Glutamatergic neuron (in vitro differentiated cells): ENCODE measurements around the gene CPE. TPM values are rescaled to one million over a fixed set of nuclear protein-coding genes. Genes with fewer than 3 reads are reported as not detected.

ENCODE experiments used
- DNase-seq: peaks from one replicate; pipeline ENCODE4 v3.0.0; 2022
- H3K27ac Mint-ChIP-seq: one replicate; pipeline ENCODE4 v1.8.0; 2020; ENCODE audit warnings: mild to moderate bottlenecking, mixed read lengths, inconsistent platforms; ENCODE audit not compliant: unreplicated experiment
- H3K27me3 Mint-ChIP-seq: one replicate; pipeline ENCODE4 v1.8.0; 2020; ENCODE audit warnings: mild to moderate bottlenecking, moderate library complexity, mixed read lengths, inconsistent platforms; ENCODE audit not compliant: unreplicated experiment
- H3K36me3 Mint-ChIP-seq: one replicate; pipeline ENCODE4 v1.8.0; 2020; ENCODE audit warnings: mild to moderate bottlenecking, mixed read lengths, inconsistent platforms; ENCODE audit not compliant: unreplicated experiment
- H3K4me1 Mint-ChIP-seq: one replicate; pipeline ENCODE4 v1.8.0; 2020; ENCODE audit warnings: mild to moderate bottlenecking, low read depth, mixed read lengths, inconsistent platforms; ENCODE audit not compliant: unreplicated experiment
- H3K4me3 Mint-ChIP-seq: one replicate; pipeline ENCODE4 v1.8.0; 2020; ENCODE audit warnings: mild to moderate bottlenecking, mixed read lengths, inconsistent platforms; ENCODE audit not compliant: unreplicated experiment
- H3K9me3 Mint-ChIP-seq: one replicate; pipeline ENCODE4 v1.8.0; 2020; ENCODE audit warnings: mild to moderate bottlenecking, moderate library complexity, mixed read lengths, inconsistent platforms; ENCODE audit not compliant: unreplicated experiment
- CTCF ChIP-seq: fragments of 200-600 bp; sonication (generic); IDR thresholded peaks from one replicate; pipeline ENCODE4 v1.5.0; 2021; ENCODE audit not compliant: partially characterized antibody, unreplicated experiment
- total RNA-seq: library from RNA; stranded (reverse); fragmentation: NEBNext Ultra II Directional; extraction: Animal tissue kit (Norgen Biotek cat#: 25700); gene quantifications from one replicate; pipeline ENCODE4 v1.2.1, GENCODE V29; 2021; ENCODE audit not compliant: unreplicated experiment

CPE gene
- total RNA-seq, 1 donor from 2014 or later: 253 TPM

GRCh38 chr4:165398570-165398969 lies 19.8 kb downstream of the CPE start:
- peaks cover 4% of the 10 kb centered on the region for H3K36me3 Mint-ChIP-seq
- peaks cover 28% of the 10 kb centered on the region for H3K4me1 Mint-ChIP-seq
- H3K27me3 Mint-ChIP-seq: peaks cover 2% of the 10 kb centered on the region
- TF ChIP-seq CTCF: no peak
- H3K27ac Mint-ChIP-seq: peak overlapping the region; percentile 67
- peaks cover 7% of the 10 kb centered on the region for H3K9me3 Mint-ChIP-seq
- peak; percentile 32 for DNase-seq
- peak overlapping the region; percentile 21 for H3K4me3 Mint-ChIP-seq

- Mint-ChIP-seq H3K4me3 (no peak overlapping the region), H3K4me1 (peaks cover 35% of the 10 kb centered on the region), H3K27me3 (peaks cover 2% of the 10 kb centered on the region), H3K27ac (no peak overlapping the region), H3K9me3 (peaks cover 9% of the 10 kb centered on the region), H3K36me3 (peaks cover 18% of the 10 kb centered on the region)
- no peak for TF ChIP-seq CTCF
- DNase-seq: no peak
These were observed 23.6 kb downstream of the CPE start for GRCh38 chr4:165402375-165402774.

GRCh38 chr4:165403048-165403447 lies 24.2 kb downstream of the CPE start:
- Mint-ChIP-seq H3K4me1 (peaks cover 35% of the 10 kb centered on the region), H3K36me3 (peaks cover 18% of the 10 kb centered on the region), H3K27me3 (peaks cover 2% of the 10 kb centered on the region), H3K27ac (peak overlapping the region; percentile 30), H3K9me3 (peaks cover 9% of the 10 kb centered on the region), H3K4me3 (no peak overlapping the region)
- DNase-seq: no peak
- TF ChIP-seq CTCF: no peak

GRCh38 chr4:165403637-165404036 lies 24.8 kb downstream of the CPE start:
- H3K36me3 Mint-ChIP-seq: peaks cover 20% of the 10 kb centered on the region
- no peak overlapping the region for H3K4me3 Mint-ChIP-seq
- no peak overlapping the region for H3K27ac Mint-ChIP-seq
- H3K9me3 Mint-ChIP-seq: peaks cover 5% of the 10 kb centered on the region
- DNase-seq: no peak
- peaks cover 35% of the 10 kb centered on the region for H3K4me1 Mint-ChIP-seq
- H3K27me3 Mint-ChIP-seq: peaks cover under 1% of the 10 kb centered on the region
- TF ChIP-seq CTCF: no peak

- Mint-ChIP-seq H3K9me3 (peaks cover 5% of the 10 kb centered on the region), H3K4me1 (peaks cover 39% of the 10 kb centered on the region), H3K27ac (no peak overlapping the region), H3K4me3 (no peak overlapping the region), H3K36me3 (peaks cover 23% of the 10 kb centered on the region), H3K27me3 (no peaks in the 10 kb centered on the region)
- no peak for TF ChIP-seq CTCF
- DNase-seq: no peak
These were observed 25.3 kb downstream of the CPE start for GRCh38 chr4:165404080-165404479.
